ENCODE measurements around the gene TNK2.
"Not testable (repeated sequence)": the region's sequence is repeated elsewhere in the genome, so short reads cannot be mapped to it uniquely, and the experiment has no call there.

- not testable (repeated sequence) for TF ChIP-seq ZNF274 (IDR thresholded peaks at IDR 0.05; ENCODE audit: low read depth, low read length); SUZ12 (IDR thresholded peaks at IDR 0.05; ENCODE audit: extremely low read depth, insufficient read depth, insufficient read length)
Measured at GRCh38 chr3:195901836-195902585, 6.3 kb downstream of the TNK2 start.
